Thyroid gland (tissue), 4 donors: ENCODE measurements around the gene PAEP.

Source experiments
- POLR2A ChIP-seq, 2 donors: fragments of 450-650 bp; IDR thresholded peaks; one replicate each; pipeline ENCODE4 v1.6.1; 2017; ENCODE audit warnings: antibody characterized with exemption in 2 of 2, mild to moderate bottlenecking in 2 of 2, moderate library complexity in 1 of 2
- TF ChIP-seq, protein P1 (sequence below), 6 experiments: fragments of 200-600 bp in 3 of 6; fragments of 450-650 bp in 3 of 6; sonication (generic) in 3 of 6; IDR thresholded peaks; one replicate each; pipeline ENCODE4 v1.5.1; 2016 to 2019; ENCODE audit warnings: antibody characterized with exemption in 6 of 6, mild to moderate bottlenecking in 2 of 6, inconsistent platforms in 1 of 6, moderate library complexity in 1 of 6

- TF ChIP-seq, protein P1, sequence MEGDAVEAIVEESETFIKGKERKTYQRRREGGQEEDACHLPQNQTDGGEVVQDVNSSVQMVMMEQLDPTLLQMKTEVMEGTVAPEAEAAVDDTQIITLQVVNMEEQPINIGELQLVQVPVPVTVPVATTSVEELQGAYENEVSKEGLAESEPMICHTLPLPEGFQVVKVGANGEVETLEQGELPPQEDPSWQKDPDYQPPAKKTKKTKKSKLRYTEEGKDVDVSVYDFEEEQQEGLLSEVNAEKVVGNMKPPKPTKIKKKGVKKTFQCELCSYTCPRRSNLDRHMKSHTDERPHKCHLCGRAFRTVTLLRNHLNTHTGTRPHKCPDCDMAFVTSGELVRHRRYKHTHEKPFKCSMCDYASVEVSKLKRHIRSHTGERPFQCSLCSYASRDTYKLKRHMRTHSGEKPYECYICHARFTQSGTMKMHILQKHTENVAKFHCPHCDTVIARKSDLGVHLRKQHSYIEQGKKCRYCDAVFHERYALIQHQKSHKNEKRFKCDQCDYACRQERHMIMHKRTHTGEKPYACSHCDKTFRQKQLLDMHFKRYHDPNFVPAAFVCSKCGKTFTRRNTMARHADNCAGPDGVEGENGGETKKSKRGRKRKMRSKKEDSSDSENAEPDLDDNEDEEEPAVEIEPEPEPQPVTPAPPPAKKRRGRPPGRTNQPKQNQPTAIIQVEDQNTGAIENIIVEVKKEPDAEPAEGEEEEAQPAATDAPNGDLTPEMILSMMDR (IDR thresholded peaks at IDR 0.05) = no peak
- no peak for TF ChIP-seq POLR2A (IDR thresholded peaks at IDR 0.05)
Measured at GRCh38 chr9:135562235-135562745, 734 bp downstream of the PAEP start.
